KMS-11 (cell line): ENCODE data around the gene MRPL2.

Experiments used
- H2AFZ ChIP-seq: fragments of 200-600 bp; sonication (generic); 2 replicates; pipeline ENCODE4 v1.6.1; 2016; ENCODE audit warnings: antibody characterized with exemption, mixed run types, low read depth
- H3K27ac ChIP-seq: fragments of 200-600 bp; sonication (generic); 2 replicates; pipeline ENCODE4 v1.6.1; 2016; ENCODE audit warnings: mild to moderate bottlenecking, mixed run types
- H3K27me3 ChIP-seq: fragments of 200-600 bp; sonication (generic); 2 replicates; pipeline ENCODE4 v1.6.1; 2017; ENCODE audit warnings: mild to moderate bottlenecking, low read depth, mixed run types, moderate library complexity; ENCODE audit not compliant: insufficient read depth
- H3K36me3 ChIP-seq: fragments of 200-600 bp; sonication (generic); 2 replicates; pipeline ENCODE4 v1.6.1; 2017; ENCODE audit warnings: mild to moderate bottlenecking, mixed run types; ENCODE audit not compliant: insufficient read depth
- H3K4me1 ChIP-seq: fragments of 200-600 bp; sonication (generic); 2 replicates; pipeline ENCODE4 v1.6.1; 2016; ENCODE audit warnings: mild to moderate bottlenecking, low read depth, mixed run types; ENCODE audit not compliant: poor library complexity, severe bottlenecking
- H3K4me2 ChIP-seq: fragments of 200-600 bp; sonication (generic); 2 replicates; pipeline ENCODE4 v1.7.0; 2016; ENCODE audit warnings: mild to moderate bottlenecking, mixed run types
- H3K4me3 ChIP-seq: fragments of 200-600 bp; sonication (generic); IDR thresholded peaks from 2 replicates; pipeline ENCODE4 v1.6.1; 2017; ENCODE audit warnings: low read depth, low read length, mixed read lengths; ENCODE audit not compliant: insufficient read depth
- H3K79me2 ChIP-seq: fragments of 200-600 bp; sonication (generic); 2 replicates; pipeline ENCODE4 v1.6.1; 2016; ENCODE audit warnings: low read depth, mixed run types; ENCODE audit not compliant: insufficient read depth
- H3K9ac ChIP-seq: fragments of 200-600 bp; sonication (generic); 2 replicates; pipeline ENCODE4 v1.6.1; 2016; ENCODE audit warnings: mild to moderate bottlenecking, mixed run types
- H4K20me1 ChIP-seq: fragments of 200-600 bp; sonication (generic); 2 replicates; pipeline ENCODE4 v1.6.1; 2016; ENCODE audit warnings: mild to moderate bottlenecking, mixed run types; ENCODE audit not compliant: insufficient read depth
- CTCF ChIP-seq: fragments of 200-600 bp; sonication (generic); conservative IDR thresholded peaks from 2 replicates; pipeline ENCODE4 v1.6.1; 2017; ENCODE audit warnings: low read depth, mild to moderate bottlenecking, antibody characterized with exemption, low read length, moderate library complexity, mixed read lengths

The MRPL2 gene

GRCh38 chr6:43033496-43034189 lies 25.6 kb downstream of the MRPL2 start:
- Histone ChIP-seq H3K4me1 (peaks cover 4% of the 10 kb centered on the region), H3K4me2 (no peak overlapping the region), H3K79me2 (no peaks in the 10 kb centered on the region), H3K9ac (no peak overlapping the region), H3K4me3 (no peak overlapping the region), H3K27me3 (no peaks in the 10 kb centered on the region), H4K20me1 (no peaks in the 10 kb centered on the region), H3K27ac (no peak overlapping the region), H3K36me3 (0 out of 2 replicates have a peak, but pooled peaks cover 6% of the 10 kb centered on the region), H2AFZ (no peak overlapping the region)
- no peak for TF ChIP-seq CTCF

- Histone ChIP-seq H3K9ac (no peak overlapping the region), H3K27ac (no peak overlapping the region), H3K79me2 (no peaks in the 10 kb centered on the region), H3K36me3 (0 out of 2 replicates have a peak, but pooled peaks cover 6% of the 10 kb centered on the region), H3K4me2 (no peak overlapping the region), H3K27me3 (no peaks in the 10 kb centered on the region), H2AFZ (no peak overlapping the region), H3K4me3 (no peak overlapping the region), H3K4me1 (no peaks in the 10 kb centered on the region), H4K20me1 (no peaks in the 10 kb centered on the region)
- no peak for TF ChIP-seq CTCF
These were observed 26.9 kb downstream of the MRPL2 start for GRCh38 chr6:43032326-43032725.

GRCh38 chr6:43029120-43029519 lies 30.1 kb downstream of the MRPL2 start:
- Histone ChIP-seq H3K79me2 (peaks cover 5% of the 10 kb centered on the region; the same call in 1 of the 2 replicates), H3K36me3 (0 out of 2 replicates have a peak, but pooled peaks cover 6% of the 10 kb centered on the region), H3K9ac (no peak overlapping the region), H3K27me3 (no peaks in the 10 kb centered on the region), H3K4me2 (no peak overlapping the region), H3K27ac (no peak overlapping the region), H2AFZ (no peak overlapping the region), H3K4me1 (no peaks in the 10 kb centered on the region), H3K4me3 (no peak overlapping the region), H4K20me1 (no peaks in the 10 kb centered on the region)
- TF ChIP-seq CTCF: no peak

- H3K4me2 ChIP-seq: no peak overlapping the region
- no peaks in the 10 kb centered on the region for H3K27me3 ChIP-seq
- 0 out of 2 replicates have a peak, but pooled peaks cover 6% of the 10 kb centered on the region for H3K36me3 ChIP-seq
- H3K9ac ChIP-seq: no peak overlapping the region
- H2AFZ ChIP-seq: no peak overlapping the region
- H3K4me1 ChIP-seq: peaks cover 8% of the 10 kb centered on the region
- no peak overlapping the region for H3K27ac ChIP-seq
- no peak overlapping the region for H3K4me3 ChIP-seq
- peaks cover 29% of the 10 kb centered on the region for H3K79me2 ChIP-seq
- H4K20me1 ChIP-seq: no peaks in the 10 kb centered on the region
- TF ChIP-seq CTCF: no peak
These were observed 32.9 kb downstream of the MRPL2 start for GRCh38 chr6:43026365-43026764.
